HG02973 (cell line): ENCODE results near the gene UBASH3B.
"Not testable (repeated sequence)": the region's sequence is repeated elsewhere in the genome, so short reads cannot be mapped to it uniquely, and the experiment has no call there.

ENCODE experiments used
- ATAC-seq: cut with Tn5 transposase; IDR thresholded peaks from one replicate; pipeline ENCODE4 v1.9.1; 2021; ENCODE audit warnings: moderate library complexity; ENCODE audit not compliant: unreplicated experiment

UBASH3B gene

GRCh38 chr11:122808478-122808869 lies 153.0 kb downstream of the UBASH3B start:
- peak; percentile 83 for ATAC-seq

GRCh38 chr11:122809866-122810265 lies 154.3 kb downstream of the UBASH3B start:
- ATAC-seq: no peak

GRCh38 chr11:122811721-122812120 lies 156.2 kb downstream of the UBASH3B start:
- no peak for ATAC-seq

- no peak for ATAC-seq
Observed at GRCh38 chr11:122812638-122813037, 157.1 kb downstream of the UBASH3B start.

GRCh38 chr11:122813176-122813893 lies 157.8 kb downstream of the UBASH3B start:
- ATAC-seq: no peak

GRCh38 chr11:122813894-122814270 lies 158.4 kb downstream of the UBASH3B start:
- ATAC-seq: no peak

- ATAC-seq: no peak
Observed at GRCh38 chr11:122814401-122814800, 158.9 kb downstream of the UBASH3B start.

GRCh38 chr11:122815900-122816299 lies 160.4 kb downstream of the UBASH3B start:
- no peak for ATAC-seq

GRCh38 chr11:122816761-122817520 lies 161.4 kb downstream of the UBASH3B start:
- no peak for ATAC-seq

- ATAC-seq: no peak
Observed at GRCh38 chr11:122820158-122820557, 164.6 kb downstream of the UBASH3B start.

GRCh38 chr11:122821169-122821568 lies 165.6 kb downstream of the UBASH3B start:
- ATAC-seq: no peak

- no peak for ATAC-seq
Observed at GRCh38 chr11:122822241-122822640, 166.7 kb downstream of the UBASH3B start.

- no peak for ATAC-seq
Observed at GRCh38 chr11:122823564-122823963, 168.0 kb downstream of the UBASH3B start.

GRCh38 chr11:122829371-122829770 lies 173.8 kb downstream of the UBASH3B start:
- not testable (repeated sequence) for ATAC-seq

GRCh38 chr11:122832297-122832696 lies 176.8 kb downstream of the UBASH3B start:
- not testable (repeated sequence) for ATAC-seq

GRCh38 chr11:122832721-122833470 lies 177.4 kb downstream of the UBASH3B start:
- no peak for ATAC-seq

- ATAC-seq: no peak
Observed at GRCh38 chr11:122833846-122834464, 178.4 kb downstream of the UBASH3B start.

GRCh38 chr11:122836916-122837315 lies 181.4 kb downstream of the UBASH3B start:
- no peak for ATAC-seq

GRCh38 chr11:122837528-122838346 lies 182.2 kb downstream of the UBASH3B start:
- no peak for ATAC-seq
